Cardiac muscle cell (in vitro differentiated cells and primary cell): ENCODE results near the gene ERC1. TPM values are rescaled to one million over a fixed set of nuclear protein-coding genes. Genes with fewer than 3 reads are reported as not detected.

Source experiments
- DNase-seq, 2 donors: peaks; one replicate each; pipeline versions ENCODE4 v3.0.0 to v3.0.0-alpha.2; 2010 to 2017; ENCODE audit warnings: low read depth in 1 of 2, low spot score in 1 of 2
- H3K27ac ChIP-seq: fragments of 200-600 bp; sonication (generic); 2 replicates; pipeline ENCODE4 v1.5.1; 2016
- H3K27me3 ChIP-seq: fragments of 200-600 bp; sonication (generic); 2 replicates; pipeline ENCODE4 v1.6.0; 2016; ENCODE audit warnings: control low read depth
- H3K36me3 ChIP-seq: fragments of 200-600 bp; sonication (generic); 2 replicates; pipeline ENCODE4 v1.5.1; 2016; ENCODE audit warnings: control low read depth
- H3K4me1 ChIP-seq: fragments of 200-600 bp; sonication (generic); 2 replicates; pipeline ENCODE4 v1.8.1; 2017; ENCODE audit warnings: low read depth, mild to moderate bottlenecking, mixed run types
- H3K4me3 ChIP-seq: fragments of 200-600 bp; sonication (generic); 2 replicates; pipeline ENCODE4 v1.5.1; 2016; ENCODE audit warnings: mild to moderate bottlenecking
- H3K9me3 ChIP-seq: fragments of 200-600 bp; sonication (generic); 2 replicates; pipeline ENCODE4 v1.5.1; 2017; ENCODE audit warnings: low read depth, mild to moderate bottlenecking, control low read depth
- polyA plus RNA-seq: library from polyadenylated mRNA; unstranded; fragments of >200 nt; fragmentation: Nextera tagmentation; extraction: Ambion mirVana; gene quantifications from 2 replicates; pipeline ENCODE4 v1.2.1, GENCODE V29; 2016
- total RNA-seq: library from RNA; depleted of rRNA; stranded (reverse); fragments of >200 nt; gene quantifications from 2 replicates; pipeline ENCODE4 v1.2.3, GENCODE V29; 2016
- TF ChIP-seq, protein P1 (sequence below): IDR thresholded peaks from 2 replicates; pipeline ENCODE4 v1.5.1; 2012; ENCODE audit warnings: low read depth, mild to moderate bottlenecking, low read length

Gene ERC1
- total and polyA plus RNA-seq, 2 experiments from 2014 or later, result 34.1 to 46.3 TPM

DNA sequence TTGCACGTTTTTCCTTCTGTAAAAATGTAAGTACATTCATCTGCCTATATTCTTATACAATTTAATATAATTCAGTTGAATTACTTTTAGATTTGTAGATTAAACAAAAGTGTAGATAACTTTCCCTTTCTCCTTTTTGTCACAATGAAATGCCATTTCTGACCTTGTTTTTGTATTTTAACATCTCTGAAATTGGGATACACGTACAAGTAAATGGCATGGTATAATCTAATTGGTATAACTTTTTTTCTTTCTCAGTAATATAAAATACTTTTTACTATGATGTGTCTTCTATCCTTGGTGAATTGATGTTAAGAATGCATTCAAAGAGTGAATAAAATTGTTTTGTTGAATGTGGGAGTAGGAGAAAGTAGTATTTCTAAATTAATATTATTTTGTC lies 210.0 kb downstream of the ERC1 start:
- no peaks in the 10 kb centered on the region for H3K27me3 ChIP-seq
- no peak overlapping the region for H3K27ac ChIP-seq
- no peaks in the 10 kb centered on the region for H3K36me3 ChIP-seq
- H3K4me3 ChIP-seq, result no peak overlapping the region
- no peak for DNase-seq
- H3K9me3 ChIP-seq, result no peaks in the 10 kb centered on the region
- peaks cover 26% of the 10 kb centered on the region for H3K4me1 ChIP-seq
- TF ChIP-seq, protein P1, sequence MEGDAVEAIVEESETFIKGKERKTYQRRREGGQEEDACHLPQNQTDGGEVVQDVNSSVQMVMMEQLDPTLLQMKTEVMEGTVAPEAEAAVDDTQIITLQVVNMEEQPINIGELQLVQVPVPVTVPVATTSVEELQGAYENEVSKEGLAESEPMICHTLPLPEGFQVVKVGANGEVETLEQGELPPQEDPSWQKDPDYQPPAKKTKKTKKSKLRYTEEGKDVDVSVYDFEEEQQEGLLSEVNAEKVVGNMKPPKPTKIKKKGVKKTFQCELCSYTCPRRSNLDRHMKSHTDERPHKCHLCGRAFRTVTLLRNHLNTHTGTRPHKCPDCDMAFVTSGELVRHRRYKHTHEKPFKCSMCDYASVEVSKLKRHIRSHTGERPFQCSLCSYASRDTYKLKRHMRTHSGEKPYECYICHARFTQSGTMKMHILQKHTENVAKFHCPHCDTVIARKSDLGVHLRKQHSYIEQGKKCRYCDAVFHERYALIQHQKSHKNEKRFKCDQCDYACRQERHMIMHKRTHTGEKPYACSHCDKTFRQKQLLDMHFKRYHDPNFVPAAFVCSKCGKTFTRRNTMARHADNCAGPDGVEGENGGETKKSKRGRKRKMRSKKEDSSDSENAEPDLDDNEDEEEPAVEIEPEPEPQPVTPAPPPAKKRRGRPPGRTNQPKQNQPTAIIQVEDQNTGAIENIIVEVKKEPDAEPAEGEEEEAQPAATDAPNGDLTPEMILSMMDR, result no peak

DNA sequence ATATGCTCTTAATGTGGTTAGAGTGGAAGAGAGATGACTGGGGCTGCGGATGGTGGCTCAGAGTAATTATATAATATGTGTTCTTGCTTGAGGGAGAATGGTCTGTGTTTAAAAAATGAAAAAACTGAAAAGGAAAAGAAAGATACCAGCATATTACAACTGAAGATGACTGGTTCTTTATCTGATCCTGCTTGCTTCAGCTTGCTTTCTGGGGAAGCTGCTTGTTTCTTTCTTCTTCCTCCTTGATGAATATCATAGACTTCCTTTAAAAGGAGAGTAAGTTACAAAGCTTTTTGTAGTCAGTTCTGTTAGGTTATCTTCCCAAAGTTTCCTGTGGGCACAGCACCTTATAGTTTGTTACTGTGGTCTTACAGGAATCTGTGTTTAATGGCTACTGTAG lies 210.9 kb downstream of the ERC1 start:
- H3K4me1 ChIP-seq, result peaks cover 34% of the 10 kb centered on the region
- no peak for DNase-seq
- TF ChIP-seq, protein P1, result no peak
- no peaks in the 10 kb centered on the region for H3K9me3 ChIP-seq
- H3K4me3 ChIP-seq, result no peak overlapping the region
- H3K27ac ChIP-seq, result no peak overlapping the region
- H3K27me3 ChIP-seq, result no peaks in the 10 kb centered on the region
- no peaks in the 10 kb centered on the region for H3K36me3 ChIP-seq

DNA sequence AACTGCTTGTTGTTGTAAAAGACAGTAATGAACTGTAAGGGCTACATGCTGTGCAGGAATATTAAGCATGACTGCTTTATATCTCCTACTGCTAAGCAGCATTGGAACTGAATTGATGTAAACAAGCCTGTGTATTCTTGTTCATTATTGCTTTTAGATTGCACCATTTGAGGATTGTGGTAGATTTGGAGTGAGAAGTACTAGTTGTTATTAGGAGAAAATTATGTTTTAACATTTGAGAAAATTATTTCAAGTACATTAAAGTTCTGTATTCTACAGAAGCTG lies 212.7 kb downstream of the ERC1 start:
- Histone ChIP-seq H3K36me3 (no peaks in the 10 kb centered on the region), H3K4me1 (peaks cover 41% of the 10 kb centered on the region), H3K27me3 (no peaks in the 10 kb centered on the region), H3K4me3 (no peak overlapping the region), H3K9me3 (no peaks in the 10 kb centered on the region), H3K27ac (peak overlapping the region; percentile 86)
- TF ChIP-seq, protein P1, result no peak
- DNase-seq, result no peak

DNA sequence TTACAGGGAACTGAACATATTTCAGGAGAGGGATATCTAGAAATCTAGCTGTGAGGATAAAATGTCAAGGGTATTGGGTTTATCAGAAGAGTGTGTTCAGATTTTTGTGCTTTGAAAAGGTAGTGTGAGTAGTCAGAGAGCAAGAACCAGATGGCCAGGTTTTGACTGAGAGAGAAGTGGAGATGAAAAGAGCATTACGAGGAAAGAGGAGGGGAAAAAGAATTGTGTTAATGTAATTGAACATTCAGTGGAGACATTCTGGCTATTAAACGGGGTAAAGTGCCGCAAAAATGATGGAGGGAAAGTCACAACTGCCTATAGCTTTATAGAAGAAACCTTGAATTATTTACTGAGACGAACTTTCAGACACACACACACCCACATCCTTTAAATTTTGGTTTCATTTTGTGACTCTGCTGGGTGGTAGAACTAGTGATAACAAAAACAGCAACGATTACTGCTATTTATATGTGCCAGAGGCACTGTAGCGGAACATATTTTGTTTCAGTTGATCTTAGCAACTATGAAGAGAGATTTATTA lies 213.6 kb downstream of the ERC1 start:
- Histone ChIP-seq H3K27me3 (no peaks in the 10 kb centered on the region), H3K4me3 (no peak overlapping the region), H3K9me3 (no peaks in the 10 kb centered on the region), H3K27ac (peak overlapping the region; percentile 86), H3K4me1 (peaks cover 41% of the 10 kb centered on the region), H3K36me3 (no peaks in the 10 kb centered on the region)
- peak in 1 of 2 donors; percentile 20 for DNase-seq
- TF ChIP-seq, protein P1, result no peak

DNA sequence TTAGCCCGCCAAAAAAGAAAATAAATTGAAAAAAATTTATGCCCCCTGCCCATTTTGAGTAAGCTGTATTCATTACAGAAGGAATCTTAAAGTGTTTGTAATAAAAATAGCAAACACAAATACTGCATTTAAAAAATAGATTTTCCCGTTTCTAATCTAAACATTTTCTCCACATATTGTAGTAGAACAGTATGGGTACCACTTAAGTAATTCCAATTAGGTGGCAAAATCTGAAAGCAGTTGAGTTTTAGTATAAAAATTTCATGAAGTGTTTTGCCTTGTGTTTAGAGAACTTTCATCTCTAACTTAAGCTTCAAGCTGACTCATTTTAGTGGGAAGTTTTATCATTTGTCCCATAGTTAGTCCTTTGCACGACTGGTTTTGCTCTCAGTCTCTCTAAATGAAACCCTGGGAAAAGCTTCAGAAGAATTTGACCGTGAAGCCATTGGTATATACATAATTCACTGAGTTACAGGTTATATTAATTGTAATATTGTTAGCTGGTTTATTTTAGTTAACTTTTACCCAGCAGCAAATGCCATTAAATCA lies 214.6 kb downstream of the ERC1 start:
- DNase-seq, result no peak
- H3K27me3 ChIP-seq, result no peaks in the 10 kb centered on the region
- H3K36me3 ChIP-seq, result no peaks in the 10 kb centered on the region
- H3K4me1 ChIP-seq, result peaks cover 47% of the 10 kb centered on the region
- TF ChIP-seq, protein P1, result no peak
- no peaks in the 10 kb centered on the region for H3K9me3 ChIP-seq
- peak overlapping the region; percentile 86 for H3K27ac ChIP-seq
- H3K4me3 ChIP-seq, result no peak overlapping the region
